ENCODE results near the gene SMAD7.

The SMAD7 gene

DNA sequence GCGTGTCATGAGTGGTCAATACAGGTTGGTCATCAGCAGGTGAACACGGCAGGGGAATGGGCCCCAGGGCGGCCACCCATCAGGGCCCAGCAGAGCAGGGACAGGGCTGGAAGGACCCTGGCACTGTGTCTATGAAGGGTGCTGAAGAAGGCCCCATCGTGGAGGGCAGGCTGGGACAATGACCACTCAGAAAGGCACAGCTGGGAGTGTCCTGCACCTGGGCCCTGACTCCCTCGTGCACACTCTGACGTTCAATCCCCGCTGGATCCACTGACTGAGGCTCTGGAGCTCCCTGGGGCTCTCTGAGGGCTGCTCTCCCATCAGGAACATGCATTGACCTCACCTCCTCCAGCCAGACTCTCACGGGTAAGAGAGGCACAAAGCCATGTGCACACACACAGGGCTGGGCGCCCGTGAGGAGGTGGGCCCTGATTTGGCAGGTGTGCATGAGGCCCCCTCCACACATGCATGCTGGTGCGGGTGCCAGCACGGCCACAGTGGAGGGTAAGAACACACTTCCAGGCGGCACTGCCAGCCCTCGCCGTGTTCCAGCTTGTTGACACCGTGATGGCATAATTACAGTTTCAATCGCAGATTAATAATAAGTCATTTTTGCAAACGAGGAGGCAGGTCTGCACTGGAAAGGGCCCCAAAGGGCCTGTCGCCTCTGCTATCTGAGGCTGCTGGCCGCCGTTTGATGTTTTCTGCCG is 58.5 kb downstream of the SMAD7 start:
- no peak for DNase-seq

DNA sequence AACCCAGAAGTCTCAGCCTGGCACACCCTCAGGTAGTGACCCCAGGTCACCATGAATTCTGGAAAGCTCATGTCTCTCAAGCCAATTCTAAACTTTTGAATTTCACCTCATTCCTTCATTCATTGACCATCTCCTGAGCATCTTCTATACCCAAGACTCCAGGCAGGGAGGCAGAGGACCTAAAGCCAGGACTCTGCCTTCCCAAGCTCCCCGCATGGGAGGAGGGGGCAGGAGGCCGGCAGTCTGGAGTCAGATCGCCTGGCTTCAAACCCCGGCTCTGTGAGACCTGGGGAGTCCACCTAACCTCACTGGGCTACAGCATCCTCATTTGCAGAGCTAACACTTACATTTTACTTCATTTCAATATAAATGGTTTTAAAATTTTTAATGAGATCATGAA is 59.0 kb downstream of the SMAD7 start:
- no peak for DNase-seq

- no peak for DNase-seq
Measured at GRCh38 chr18:48889981-48890762, 60.6 kb downstream of the SMAD7 start.

GRCh38 chr18:48889115-48889941 is 61.4 kb downstream of the SMAD7 start:
- DNase-seq, result no peak

DNA sequence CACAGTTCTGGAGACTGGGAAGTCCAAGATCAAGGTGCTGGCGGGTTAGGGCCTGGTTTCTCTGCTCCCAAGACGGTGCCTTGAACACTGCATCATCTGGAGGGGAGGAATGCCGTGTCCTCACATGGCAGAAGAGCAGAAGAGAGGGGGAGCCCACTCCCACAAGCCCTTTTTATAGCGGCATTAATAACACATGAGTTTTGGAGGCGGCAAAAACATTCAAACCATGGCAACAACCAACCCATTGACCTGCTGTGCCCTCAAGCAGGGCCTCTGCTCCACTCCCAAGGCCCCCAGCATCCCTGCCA is 62.0 kb downstream of the SMAD7 start:
- no peak for DNase-seq

- DNase-seq, result no peak
Measured at GRCh38 chr18:48887905-48888772, 62.6 kb downstream of the SMAD7 start.

- no peak for DNase-seq
Measured at GRCh38 chr18:48887294-48887904, 63.4 kb downstream of the SMAD7 start.

DNA sequence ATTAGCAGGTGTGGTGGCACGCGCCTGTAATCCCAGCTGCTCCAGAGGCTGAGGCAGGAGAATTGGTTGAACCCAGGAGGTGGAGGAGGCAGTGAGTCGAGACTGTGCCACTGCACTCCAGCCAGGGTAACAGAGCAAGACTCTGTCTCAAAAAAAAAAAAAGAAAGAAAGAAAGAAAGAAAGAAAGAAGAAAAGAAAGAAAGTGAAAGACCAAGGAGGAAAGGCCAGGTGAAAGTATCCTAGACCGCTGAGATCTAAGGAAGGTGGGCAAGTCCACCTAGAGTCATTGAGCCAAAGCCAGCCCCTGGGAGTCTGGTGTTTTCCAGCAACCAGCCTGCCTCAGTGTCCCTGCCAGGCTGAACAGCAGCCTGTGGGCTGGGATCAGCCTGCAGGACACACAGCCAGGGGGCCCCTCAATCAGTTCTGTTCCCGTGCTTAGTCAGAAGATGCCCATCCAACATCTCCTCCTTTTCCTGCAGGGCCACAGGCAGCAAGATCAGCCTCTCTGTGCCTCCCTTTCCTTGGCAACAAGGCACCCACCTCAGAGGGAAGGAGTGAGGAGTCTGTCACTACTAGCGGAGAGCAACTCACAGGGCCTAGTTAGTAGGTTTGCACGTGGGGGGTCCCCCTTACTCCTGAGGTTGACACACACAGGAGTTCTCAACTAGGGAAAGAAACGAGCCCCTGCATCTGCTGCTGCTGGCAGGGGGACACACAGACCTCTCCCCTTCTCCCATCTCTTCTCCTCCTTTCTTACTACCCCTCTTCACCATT is 64.1 kb downstream of the SMAD7 start:
- no peak for DNase-seq

DNA sequence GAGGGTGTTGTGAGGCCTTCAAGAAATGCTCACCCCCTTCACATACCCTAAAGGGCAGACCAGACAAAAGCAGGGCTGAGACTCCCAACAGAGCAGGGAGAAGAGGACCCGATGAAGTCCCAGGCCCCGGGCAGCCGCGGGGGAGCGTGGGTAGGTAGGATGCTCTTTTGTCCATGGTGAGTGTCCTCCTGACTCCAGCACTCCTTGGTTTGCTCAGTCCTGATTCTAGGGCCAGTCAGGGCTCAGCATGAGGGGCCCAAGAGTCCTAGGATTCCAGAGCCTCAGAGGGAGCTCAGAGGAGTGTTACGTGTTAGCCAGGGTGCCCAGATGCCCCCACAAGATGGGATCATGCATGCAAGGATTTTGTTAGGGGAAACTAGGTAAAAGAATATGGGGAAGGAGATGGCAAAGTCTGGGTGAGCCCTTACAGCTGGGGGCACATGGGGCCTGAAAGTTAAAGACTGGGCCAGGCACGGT is 64.8 kb downstream of the SMAD7 start:
- DNase-seq, result no peak

GRCh38 chr18:48885266-48885923 is 65.4 kb downstream of the SMAD7 start:
- DNase-seq, result no peak

DNA sequence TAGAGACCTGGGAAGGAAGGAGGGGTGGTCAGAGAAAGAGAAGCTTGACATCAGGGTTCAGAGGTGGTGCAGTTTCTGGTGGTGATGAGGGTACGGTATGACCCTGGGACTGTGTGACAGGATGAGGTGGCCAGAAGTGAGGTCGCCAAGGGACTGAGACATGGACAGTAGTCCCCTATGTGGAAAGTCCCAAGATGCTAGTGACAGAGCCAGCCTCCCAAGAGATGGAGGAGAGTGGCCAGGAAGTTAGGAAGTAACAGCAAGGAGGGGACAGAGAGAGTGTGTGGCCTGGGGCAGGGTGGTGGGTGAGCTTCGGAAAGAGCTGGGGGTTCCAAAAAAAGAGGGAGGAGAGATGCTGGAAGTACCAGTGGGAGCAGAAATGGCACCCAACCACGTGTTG is 66.0 kb downstream of the SMAD7 start:
- DNase-seq, result no peak

GRCh38 chr18:48884306-48884705 is 66.5 kb downstream of the SMAD7 start:
- no peak for DNase-seq

- DNase-seq, result no peak
Measured at GRCh38 chr18:48882379-48882778, 68.4 kb downstream of the SMAD7 start.

GRCh38 chr18:48880931-48881330 is 69.8 kb downstream of the SMAD7 start:
- DNase-seq, result no peak

DNA sequence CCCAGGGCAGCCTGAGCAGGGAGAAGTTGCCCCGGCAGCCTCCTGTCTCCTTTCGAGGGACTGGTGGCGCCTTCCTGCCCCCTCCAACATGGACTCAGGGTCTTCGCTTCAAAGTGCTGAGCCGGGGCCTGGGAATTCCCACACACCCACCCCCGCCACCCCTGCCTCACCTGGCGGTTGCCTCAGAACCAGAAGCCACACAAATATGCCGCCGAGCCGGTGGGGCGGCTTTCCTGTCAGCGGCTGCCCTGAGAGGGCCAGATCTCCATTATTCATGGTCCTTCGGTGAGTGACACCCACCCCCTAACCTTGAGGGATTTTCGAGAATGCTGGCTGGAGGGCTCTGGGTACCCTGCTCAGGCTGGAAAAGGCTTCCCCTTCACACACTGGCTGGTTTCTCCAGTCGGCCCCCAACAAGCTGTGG is 71.7 kb downstream of the SMAD7 start:
- DNase-seq, result no peak

- DNase-seq, result no peak
Measured at GRCh38 chr18:48878471-48878870, 72.3 kb downstream of the SMAD7 start.

DNA sequence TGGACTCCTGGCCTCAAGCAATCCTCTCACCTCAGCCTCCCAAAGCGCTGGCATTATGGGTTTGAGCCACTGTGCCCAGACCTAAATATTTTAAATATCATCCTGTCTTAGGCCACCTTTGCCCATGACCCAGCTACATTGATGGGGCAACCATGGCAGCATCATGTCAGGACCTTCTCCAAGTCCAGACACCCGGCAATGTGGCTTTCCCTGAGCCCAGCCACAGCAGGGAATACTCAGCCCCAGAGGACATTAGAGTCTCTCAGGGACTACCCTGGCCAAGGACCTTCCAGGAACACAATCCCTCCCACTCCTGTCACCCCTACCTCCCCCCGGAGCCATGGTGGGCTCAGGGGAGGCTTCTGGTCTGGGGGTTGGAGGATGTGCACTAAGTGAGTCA is 72.8 kb downstream of the SMAD7 start:
- DNase-seq, result no peak

DNA sequence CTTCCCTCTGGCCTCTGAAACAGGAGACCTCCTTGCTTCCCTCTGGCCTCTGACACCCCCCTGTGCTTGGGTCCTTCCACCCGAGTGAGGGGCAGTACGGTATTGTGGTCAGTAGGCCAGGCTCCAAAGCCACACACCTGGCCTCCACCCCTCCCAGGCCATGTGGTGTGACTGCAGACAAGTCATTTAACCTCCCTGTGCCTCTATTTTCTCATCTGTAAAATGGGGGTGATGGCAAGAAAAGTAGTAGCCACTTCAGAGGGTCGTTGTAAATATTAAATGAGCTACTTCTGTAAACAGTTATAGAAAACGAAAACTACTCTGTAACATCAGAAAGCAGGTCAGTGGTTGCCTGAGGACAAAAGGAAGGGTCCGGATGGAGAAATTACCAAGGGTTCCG is 74.2 kb downstream of the SMAD7 start:
- DNase-seq, result no peak

GRCh38 chr18:48875942-48876511 is 74.7 kb downstream of the SMAD7 start:
- no peak for DNase-seq

DNA sequence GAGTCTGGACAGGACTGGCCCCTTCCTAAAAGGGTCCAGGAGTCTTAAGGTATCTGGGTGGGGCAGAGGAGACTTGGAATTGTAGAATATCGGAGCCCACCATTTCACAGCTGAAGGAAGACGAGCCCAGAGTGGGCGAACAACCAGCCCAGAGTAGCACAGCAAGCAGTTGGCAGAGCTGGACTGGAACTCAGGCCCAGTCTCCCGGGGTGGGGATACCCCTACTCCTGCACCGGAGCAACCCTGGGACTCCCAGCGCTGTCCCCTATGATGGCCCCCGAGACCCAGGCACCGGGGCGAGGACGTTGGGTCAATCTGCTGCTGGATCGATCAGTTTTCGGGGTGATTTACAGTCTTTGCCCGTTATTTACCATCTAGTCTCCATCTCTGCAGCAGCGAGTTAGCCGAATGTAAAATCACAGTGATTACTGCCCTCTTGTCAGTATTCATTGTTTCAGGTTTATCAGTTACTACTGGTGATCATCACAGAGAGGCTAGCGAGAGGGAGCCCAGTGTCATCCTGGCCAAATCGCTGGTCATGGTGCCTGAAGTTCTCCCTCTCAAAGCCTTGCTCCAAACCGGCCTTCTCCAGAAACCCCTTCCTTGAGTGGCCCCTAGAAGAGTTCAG is 75.3 kb downstream of the SMAD7 start:
- no peak for DNase-seq

Data from stimulated activated CD4-positive, alpha-beta T cell treated with anti-CD3 and anti-CD28 coated beads, Interleukin-1b, Interleukin-23, amount 100 ng/mL, for 48 hours (primary cell).